G401.6 (cell line): ENCODE data around the gene RNF38.
"Not testable (repeated sequence)": the region's sequence is repeated elsewhere in the genome, so short reads cannot be mapped to it uniquely, and the experiment has no call there.

Experiments
- FAIRE-seq: peaks from 2 replicates; lab custom pipeline; 2012; peaks lifted over from hg19 to GRCh38; lab: Jason Lieb, UNC

Gene RNF38

DNA sequence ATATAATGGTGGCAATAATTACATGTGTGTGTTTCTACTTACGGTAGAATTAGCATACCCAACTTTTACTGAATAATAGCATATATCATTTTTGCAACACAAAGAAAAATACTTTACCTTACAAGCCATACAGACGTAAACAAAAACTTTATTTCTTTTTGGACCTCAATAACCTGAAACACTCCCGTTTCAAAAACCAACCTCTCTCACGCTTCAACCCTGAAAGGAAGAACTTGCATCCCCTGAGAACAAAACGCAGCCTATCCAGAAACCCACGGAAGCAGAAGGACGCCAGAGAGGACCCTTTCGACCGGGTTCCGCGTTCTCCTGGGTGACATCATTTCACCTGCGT is at the start of gene RNF38:
RNF38 (minus strand) TSS at position 290 of the 352 bp plus-strand sequence; CDS start at position 129, 161 bp downstream.
- no peak for FAIRE-seq

DNA sequence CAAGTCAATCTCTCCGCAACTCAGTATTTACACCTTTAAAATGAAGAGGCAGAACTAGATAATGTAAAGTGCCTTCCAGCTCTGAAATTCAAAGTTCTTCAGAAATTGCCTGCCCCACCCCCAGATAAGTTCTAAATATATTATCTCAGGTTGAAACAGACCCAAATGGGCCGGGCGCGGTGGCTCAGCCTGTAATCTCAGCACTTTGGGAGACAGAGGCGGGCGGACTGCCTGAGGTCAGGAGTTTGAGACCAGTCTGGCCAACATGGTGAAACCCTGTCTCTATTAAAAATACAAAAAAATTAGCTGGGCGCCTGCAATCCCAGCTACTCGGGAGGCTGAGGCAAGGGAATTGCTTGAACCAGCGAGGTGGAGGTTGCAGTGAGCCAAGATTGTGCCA is 48.5 kb upstream of the RNF38 start:
- not testable (repeated sequence) for FAIRE-seq

DNA sequence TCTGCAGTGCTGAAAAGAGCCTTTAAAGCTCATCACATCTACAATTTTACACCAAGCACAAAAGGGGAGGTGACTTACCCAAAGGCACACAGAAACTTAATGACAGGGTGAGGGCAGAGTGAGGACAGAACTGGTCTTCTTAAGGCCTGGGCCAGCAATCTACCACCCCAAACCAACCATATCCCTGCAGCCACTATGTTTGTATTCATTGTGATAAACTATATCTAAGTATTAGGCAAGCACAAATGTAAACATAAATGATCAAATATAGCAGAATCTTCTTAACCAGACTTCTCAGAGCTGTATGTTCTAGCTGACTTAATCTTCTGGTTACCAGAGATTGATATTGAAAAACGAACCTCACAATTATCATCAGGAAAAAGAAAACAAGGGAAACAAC is 47.9 kb upstream of the RNF38 start:
- no peak for FAIRE-seq

DNA sequence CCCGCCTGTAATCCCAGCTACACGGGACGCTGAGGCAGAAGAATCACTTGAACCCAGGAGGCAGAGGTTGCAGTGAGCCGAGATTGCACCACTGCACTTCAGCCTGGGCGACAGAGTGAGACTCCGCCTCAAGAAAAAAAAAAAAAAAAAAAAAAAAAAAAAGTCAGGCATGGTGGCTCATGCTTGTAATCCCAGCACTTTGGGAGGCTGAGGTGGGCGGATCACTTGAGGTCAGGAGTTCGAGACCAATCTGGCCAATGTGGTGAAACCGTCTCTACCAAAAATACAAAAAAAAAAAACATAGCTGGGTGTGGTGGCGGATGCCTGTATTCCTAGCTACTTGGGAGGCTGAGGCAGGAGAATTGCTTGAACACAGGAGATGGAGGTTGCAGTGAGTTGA is 46.6 kb upstream of the RNF38 start:
- FAIRE-seq, result not testable (repeated sequence)

DNA sequence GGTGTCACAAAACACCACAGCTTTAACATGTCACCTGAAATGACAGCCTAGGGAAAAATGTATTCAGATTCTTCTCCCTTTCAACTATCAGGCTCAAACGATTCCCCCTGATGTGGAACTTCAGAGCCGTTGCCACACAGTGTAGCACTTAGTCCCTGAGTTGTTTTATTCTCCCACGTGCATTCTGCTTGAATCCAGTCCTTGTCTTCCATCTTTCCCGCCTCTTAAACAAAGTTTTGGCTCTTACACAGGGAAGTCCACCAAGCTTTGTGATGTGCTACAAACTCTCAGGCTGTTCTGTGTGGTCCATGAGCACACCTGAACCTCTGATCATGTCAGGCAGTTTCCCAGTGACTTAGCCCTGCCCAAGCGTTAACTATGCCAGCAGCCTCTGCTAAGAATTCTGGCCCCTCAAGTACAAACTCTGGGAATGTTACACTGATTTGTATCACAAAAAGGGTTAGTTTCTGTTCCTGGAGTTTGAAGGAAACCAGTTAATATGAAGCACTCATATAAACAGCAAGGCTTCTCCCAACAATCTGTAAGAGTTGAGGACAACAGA is 45.8 kb upstream of the RNF38 start:
- no peak for FAIRE-seq

DNA sequence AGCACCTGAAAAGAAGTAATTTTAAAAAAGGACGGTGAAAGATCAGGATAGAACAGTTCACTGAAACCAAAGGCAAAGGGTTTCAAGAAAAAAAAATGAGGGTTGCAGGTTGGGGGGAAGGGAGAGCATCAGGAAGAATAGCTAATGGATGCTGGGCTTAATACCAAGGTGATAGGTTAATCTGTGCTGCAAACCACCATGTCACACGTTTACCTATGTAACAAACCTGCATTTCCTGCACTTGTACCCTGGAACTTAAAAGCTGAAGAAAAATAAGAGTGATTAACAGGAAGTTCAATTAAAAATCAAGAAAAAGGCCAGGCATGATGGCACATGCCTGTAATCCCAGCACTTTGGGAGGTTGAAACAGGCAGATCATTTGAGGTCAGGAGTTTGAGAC is 44.1 kb upstream of the RNF38 start:
- FAIRE-seq, result no peak

DNA sequence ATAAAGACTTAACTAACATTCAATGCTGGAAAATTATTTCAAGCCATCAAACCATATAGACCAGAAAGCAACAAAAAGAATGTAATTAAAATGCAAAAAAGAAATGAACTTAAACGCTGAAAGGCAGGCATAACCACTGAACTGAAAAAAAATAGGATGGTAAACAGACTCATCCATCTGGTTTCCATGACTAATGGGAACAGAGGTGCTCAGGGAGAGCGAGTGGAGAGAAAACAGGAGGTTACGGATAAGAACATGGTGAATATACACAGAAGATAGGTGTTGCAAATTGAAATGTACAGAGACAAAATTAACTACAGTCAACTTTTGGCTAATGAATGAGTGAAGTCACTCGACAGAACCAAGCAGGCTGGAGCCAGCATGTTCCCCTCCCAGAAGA is 43.5 kb upstream of the RNF38 start:
- no peak for FAIRE-seq

DNA sequence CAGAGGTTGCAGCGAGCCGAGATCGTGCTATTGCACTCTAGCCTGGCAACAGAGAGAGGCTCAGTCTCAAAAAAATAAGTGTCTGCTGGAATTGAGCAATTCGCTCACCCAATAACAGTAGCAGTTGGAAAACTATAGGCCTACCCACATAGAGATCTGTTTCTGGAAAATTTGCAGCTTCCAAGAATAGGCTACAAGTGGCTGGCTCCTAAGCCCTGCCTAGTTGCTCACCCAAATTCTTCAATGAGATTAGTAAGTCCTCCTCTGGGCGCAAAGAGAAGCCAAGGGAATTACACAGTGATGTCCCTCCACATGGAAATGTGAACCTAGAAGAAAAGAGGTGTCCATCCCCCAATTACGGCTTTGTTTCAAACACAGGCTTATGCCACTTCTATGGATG is 42.6 kb upstream of the RNF38 start:
- no peak for FAIRE-seq

DNA sequence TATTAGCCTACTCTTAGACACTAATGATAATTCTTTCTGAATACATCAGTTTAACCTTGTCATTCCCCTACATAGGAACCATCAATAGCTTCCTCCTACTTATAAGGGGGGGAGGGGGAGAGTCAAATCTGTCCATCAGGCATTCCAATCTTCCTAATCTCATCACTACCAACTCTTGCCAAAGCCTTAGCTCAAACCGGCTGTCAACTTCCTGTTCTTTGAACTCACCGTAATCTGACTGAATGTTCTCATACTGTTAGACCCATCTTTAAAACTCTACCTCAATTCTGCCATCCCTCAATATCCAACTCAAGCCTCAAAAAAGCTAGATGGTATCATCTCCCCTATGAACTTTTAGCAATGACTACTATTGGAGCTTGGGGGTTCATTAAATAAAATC is 41.9 kb upstream of the RNF38 start:
- no peak for FAIRE-seq

DNA sequence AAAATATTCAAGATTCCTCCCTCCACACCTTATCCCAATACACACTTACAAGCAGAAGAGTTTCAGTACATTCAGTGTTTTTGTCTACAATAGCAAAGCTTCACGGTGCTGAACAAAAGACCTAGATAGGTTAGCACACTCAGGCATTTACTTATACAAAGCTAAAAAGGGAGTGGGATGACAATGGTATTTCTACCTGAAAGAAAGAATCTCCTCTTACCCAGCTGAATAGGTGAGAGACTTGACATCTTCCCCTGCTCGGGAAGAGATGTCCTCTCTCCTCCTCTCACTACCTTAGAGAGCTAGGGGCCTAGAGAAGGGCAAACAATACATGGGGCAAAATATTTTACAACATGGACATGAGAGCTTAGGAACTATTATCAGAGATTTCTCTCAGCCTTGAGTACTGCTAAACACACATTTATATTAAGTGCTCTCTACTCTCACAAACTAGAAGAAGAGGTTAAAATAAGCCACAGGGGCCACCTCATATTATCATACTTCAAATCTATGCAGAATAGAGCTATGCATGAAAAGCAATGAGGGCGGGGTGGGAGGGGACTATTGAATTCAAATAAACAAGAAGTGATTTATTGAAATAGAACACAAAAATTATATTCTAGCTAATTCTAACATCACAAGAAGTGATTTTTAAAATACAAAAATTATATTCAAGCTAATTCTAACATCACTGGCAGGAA is 38.6 kb upstream of the RNF38 start:
- no peak for FAIRE-seq

DNA sequence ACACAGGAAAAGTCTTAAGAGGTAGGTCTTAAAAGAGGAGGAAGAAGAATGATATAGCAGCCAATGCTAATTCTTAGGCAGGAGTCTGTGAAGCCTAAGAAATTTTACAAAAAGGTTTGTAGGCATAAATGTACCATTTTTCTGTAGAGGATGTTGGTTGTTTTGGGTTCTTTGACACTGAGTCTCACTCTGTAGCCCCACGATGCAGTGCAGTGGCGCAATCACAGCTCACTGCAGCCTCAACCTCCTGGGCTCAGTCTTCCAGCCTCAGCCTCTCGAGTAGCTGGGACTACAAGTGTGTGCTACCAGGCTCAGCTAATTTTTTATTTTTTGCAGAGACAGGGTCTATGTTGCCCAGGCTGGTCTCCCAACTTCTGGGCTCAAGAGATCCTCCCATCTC is 37.7 kb upstream of the RNF38 start:
- no peak for FAIRE-seq

DNA sequence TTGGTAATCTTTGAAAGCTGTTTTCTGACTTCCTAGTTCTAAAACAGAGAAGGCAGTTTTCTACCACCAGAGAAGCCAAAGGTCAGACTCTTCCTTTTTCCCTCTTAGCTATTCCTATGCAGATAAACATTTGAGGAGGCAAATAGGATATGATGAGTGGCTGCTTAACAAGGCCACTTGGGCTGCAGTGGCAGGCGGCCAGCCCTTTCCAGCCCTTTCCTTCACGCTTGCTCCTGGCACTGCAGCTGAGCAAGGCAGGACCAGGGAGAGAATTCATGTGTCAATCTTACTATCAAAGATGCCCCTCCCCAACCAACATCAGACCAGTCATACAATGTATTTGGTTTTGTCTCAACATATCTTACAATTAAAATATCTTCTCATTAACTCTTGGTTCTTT is 36.8 kb upstream of the RNF38 start:
- FAIRE-seq, result no peak

DNA sequence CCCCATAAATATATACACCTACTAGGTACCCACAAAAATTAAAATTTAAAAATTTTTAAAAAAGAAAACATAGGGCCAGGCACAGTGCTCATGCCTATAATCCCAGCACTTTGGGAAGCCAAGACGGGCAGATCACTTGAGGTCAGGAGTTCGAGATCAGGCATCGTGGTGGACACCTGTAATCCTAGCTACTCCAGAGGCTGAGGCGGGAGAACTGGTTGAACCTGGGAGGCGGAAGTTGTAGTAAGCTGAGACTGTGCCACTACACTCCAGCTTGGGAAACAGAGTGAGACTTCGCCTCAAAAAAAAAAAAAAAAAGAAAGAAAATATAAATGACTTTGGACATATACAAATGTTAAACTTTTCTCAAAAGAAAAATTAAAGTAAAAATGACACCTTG is 33.3 kb upstream of the RNF38 start:
- FAIRE-seq, result peak; percentile 13

DNA sequence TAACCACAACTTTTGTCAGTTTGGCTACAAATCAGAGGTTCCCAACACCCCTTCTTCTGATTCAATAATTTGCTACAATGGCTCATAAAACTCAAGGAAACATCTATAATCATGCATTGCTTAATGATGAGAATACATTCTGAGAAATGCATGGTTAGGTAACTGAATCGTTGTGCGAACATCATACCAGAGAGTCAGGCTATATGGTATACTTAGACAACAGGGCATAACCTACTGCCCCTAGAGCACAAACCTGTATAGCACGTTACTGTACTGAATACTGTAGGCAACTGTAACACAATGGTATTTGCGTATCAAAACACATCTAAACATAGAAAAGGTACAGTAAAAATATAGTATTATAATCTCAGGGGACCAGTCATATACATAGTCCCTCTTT is 31.0 kb upstream of the RNF38 start:
- no peak for FAIRE-seq

DNA sequence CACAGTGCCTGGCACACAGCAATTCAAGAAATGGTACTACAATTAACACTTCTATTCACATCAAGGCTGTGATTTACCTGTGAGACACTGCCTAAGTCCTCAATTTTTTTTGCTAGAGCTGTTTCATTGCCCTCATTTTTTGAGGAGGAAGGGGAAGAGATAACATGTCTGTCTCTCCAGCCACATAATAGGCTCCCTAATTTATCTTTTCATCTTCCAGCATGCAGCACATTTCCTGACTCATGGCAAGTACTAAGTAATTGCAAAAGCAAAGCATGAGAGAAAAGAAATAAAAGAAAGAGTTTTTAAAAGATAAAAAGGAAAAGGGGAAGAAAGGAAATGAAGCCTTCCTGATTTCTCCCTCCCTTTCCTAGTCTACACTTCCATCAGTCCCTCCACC is 26.9 kb upstream of the RNF38 start:
- no peak for FAIRE-seq

DNA sequence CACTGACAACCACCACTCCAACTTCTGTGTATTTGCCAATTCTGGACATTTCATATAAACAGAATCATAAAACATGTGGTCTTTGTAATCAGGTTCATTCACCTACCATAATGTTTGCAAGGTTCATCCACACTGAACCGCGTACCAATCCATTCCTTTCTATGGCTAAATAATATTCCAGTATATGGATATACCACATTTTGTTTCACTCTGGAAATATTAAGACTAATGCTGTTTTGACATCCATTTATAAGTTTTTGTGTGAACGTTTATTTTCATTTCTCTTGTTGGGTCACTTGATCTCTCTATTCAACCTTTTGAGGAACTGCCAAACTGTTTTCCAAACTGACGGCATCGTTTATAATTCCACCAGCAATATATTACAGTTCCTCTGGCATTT is 26.3 kb upstream of the RNF38 start:
- no peak for FAIRE-seq

DNA sequence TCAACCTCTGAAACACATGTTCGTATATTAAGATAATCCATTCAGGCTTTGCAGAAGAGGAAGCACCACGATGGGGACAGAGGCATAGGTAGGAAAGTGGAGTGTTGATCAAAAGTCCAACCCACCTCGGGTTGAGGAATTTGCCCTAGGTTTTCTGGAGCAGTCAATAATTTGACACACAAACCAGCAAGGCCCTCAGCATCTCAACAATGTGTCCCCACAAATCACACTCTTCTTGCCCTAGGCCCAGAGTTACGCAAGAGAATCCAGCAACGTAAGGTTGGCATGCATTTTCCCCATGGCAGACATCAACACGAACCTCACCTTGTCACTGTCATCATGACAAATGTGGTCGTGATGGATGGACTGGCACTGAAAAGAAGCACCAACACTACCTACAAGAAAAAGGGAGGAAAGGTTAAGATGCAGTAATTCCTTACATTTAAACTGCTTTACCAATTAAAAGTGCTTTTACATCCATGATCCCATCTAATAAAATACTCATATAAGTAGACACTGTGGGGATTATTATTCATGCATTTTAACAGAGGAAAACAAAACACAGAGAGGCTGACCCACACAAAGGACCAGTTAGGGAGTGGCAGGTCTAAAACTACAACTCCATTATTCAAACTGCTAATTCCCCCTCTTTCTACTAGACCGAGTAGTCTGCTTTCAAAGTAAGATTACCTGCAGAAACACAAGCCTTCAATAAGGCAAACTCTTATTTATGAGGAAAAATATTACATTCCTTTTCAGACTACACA is 24.4 kb upstream of the RNF38 start:
- FAIRE-seq, result no peak

DNA sequence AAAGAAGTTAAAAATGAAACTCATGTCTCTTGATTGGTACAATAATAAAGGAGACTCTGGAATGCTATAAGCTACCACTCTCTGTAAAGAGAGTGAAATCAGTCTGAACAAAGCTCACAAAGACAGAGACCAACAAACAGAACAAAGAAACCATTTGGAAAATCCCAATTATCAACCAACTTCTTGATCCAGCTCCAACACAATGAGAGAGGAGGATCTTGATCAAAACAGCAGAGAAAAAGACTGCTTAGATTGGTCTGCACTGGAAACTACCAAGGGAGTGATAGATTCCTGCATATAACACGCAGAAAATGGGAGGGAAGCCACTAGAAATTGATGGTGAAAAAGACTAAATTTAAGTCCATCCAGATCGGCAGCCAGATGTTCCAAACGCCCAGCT is 23.1 kb upstream of the RNF38 start:
- FAIRE-seq, result no peak

DNA sequence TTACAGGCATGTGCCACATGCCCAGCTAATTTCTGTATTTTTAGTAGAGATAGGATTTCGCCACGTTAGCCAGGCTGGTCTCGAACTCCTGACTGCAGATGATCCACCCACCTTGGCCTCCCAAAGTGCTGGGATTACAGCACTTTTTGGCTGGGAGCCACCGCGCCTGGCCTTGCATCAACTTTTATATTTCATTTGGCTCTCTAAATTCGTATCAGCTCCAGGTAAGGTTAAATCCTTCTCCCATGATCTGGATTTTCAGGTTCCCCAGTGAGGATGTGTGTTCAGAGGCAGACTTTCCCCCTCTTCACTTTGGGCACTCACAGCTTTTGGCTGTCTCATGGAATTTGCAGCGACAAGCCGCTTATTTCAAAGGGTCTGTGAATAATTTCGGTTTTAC is 16.8 kb upstream of the RNF38 start:
- no peak for FAIRE-seq

DNA sequence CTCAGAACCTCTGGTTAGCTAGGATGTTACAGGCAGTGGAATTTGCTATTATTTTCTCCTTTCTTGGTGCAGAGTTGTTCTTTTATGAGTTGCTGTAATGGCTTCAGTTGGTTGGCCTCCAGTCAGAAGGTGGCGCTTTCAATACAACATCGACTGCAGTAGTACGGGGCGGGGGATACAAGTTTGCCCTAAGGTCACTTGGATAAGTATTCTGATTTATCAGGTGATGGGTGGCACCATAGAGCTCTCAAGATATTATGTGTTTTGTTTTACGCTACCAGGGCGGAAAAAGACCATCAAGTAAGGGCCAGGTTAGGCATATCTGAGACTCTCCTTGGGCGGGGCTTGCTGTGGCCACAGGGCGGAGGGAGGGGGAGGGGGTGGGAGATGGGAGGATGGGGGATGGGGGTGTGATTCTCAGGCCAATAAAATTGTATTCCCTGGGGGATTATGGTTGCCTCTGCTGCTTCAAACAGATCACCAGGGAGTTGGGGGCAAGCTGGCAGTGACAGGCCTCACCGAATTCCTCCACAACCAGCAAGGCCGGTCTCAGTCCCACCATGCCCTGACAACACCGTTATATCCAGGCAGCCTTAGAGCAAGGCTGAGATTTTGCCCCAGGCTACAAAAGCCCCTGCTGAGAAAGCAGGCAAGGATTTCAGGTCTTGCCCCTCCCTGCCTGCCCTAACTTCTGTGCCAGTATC is 15.9 kb upstream of the RNF38 start:
- FAIRE-seq, result no peak

DNA sequence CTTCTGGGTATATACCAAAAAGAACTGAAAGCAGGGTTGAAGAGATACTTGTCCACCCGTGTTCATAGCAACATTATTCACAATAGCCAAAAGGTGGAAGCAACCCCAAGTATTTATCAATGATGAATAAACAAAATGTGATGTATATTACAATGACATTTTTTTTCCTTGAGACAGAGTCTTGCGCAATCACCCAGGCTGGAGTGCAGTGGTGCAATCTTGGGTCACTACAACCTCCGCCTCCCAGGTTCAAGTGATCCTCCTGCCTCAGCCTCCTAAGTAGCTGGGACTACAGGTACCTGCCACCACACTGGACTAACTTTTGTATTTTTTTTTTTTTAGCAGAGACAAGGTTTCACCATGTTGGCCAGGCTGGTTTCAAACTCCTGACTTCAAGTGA is 11.3 kb upstream of the RNF38 start:
- not testable (repeated sequence) for FAIRE-seq

DNA sequence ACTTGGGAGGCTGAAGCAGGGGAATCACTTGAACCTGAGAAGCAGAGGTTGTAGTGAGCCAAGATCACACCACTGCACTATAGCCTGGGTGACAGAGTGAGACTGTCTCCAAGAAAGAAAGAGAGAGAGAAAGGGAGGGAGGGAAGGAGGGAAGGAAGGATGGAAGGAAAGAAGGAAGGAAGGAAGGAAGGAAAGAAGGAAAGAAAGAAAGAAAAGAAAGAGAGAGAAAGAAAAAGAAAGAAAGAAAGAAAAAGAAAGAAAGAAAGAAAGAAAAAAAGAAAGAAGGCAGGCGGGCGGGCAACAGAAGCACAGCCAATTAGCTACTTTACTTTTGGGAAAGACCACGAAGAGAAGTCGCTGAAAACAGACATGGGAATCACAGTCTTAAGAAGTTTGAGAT is 9.0 kb upstream of the RNF38 start:
- not testable (repeated sequence) for FAIRE-seq

DNA sequence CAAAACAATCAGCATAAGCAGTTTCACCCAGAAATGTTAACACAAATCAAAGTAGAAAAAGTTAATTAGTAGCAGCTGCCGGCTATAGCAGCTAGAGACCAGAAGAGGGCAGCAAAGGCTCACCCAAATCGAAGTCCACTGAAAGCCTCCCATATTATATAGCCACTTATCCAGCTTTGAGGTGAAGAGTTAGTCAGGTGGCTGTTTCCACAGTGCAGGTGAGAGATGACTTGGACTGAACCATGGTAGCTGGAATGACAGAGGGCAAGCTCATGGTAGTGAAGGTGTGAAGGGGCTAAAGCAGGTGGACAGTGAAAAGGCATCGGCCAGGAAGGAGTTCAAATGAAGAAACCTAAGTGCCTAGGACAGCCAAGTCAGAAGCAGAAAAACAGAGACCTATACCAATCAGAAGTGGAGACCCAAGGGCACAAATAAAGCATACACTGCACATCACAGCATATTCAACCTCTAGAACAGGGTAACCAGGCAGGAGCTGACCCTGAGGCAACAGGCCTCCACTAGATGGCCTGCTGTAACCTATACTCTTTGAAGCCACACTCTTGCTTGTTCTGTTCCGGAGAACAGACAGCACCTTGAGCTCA is 7.2 kb upstream of the RNF38 start:
- peak; percentile 93 for FAIRE-seq
